GDM1 (cell line): Measurements from ENCODE around the gene ADI1.
"Not testable (repeated sequence)": the region's sequence is repeated elsewhere in the genome, so short reads cannot be mapped to it uniquely, and the experiment has no call there.

ENCODE experiments used
- DNase-seq: peaks from one replicate; lab custom pipeline; 2025; lab: John Stamatoyannopoulos, UW

Gene ADI1

GRCh38 chr2:3529316-3530025 lies 10.1 kb upstream of the ADI1 start:
- no peak for DNase-seq

GRCh38 chr2:3527886-3528785 lies 8.8 kb upstream of the ADI1 start:
- DNase-seq, result no peak

GRCh38 chr2:3526871-3527270 lies 7.5 kb upstream of the ADI1 start:
- no peak for DNase-seq

GRCh38 chr2:3523551-3524041 lies 4.3 kb upstream of the ADI1 start:
- no peak for DNase-seq

- no peak for DNase-seq
These were observed 3.7 kb upstream of the ADI1 start for GRCh38 chr2:3522961-3523421.

- no peak for DNase-seq
These were observed 1.3 kb upstream of the ADI1 start for GRCh38 chr2:3520591-3520990.

GRCh38 chr2:3518496-3519254 lies 656 bp downstream of the ADI1 start:
- peak; percentile 99 for DNase-seq

GRCh38 chr2:3517948-3518495 lies 1.3 kb downstream of the ADI1 start:
- no peak for DNase-seq

- no peak for DNase-seq
These were observed 2.5 kb downstream of the ADI1 start for GRCh38 chr2:3516831-3517230.

GRCh38 chr2:3515438-3515837 lies 3.9 kb downstream of the ADI1 start:
- not testable (repeated sequence) for DNase-seq

GRCh38 chr2:3513026-3513810 lies 6.1 kb downstream of the ADI1 start:
- DNase-seq, result no peak

- DNase-seq, result no peak
These were observed 7.2 kb downstream of the ADI1 start for GRCh38 chr2:3512086-3512485.

- no peak for DNase-seq
These were observed 13.6 kb downstream of the ADI1 start for GRCh38 chr2:3505771-3506170.

GRCh38 chr2:3504741-3505140 lies 14.6 kb downstream of the ADI1 start:
- DNase-seq, result no peak

- DNase-seq, result no peak
These were observed 15.8 kb downstream of the ADI1 start for GRCh38 chr2:3503483-3503882.

GRCh38 chr2:3503046-3503445 lies 16.3 kb downstream of the ADI1 start:
- DNase-seq, result no peak

- DNase-seq, result no peak
These were observed 18.9 kb downstream of the ADI1 start for GRCh38 chr2:3500326-3500899.

GRCh38 chr2:3498783-3499394 lies 20.4 kb downstream of the ADI1 start:
- DNase-seq, result no peak

- DNase-seq, result not testable (repeated sequence)
These were observed 22.6 kb downstream of the ADI1 start for GRCh38 chr2:3496708-3497080.

- no peak for DNase-seq
These were observed 24.2 kb downstream of the ADI1 start for GRCh38 chr2:3494984-3495666.
